MM.1S (cell line): ENCODE results near the gene WDR6.

Experiments used
- EZH2phosphoT487 ChIP-seq: fragments of 300-600 bp; sonication (generic); IDR thresholded peaks from 2 replicates; pipeline ENCODE4 v1.6.1; 2018; ENCODE audit warnings: antibody characterized with exemption, low read length
- TF ChIP-seq, protein P1 (sequence below): fragments of 300-600 bp; sonication (generic); IDR thresholded peaks from 2 replicates; pipeline ENCODE4 v1.5.1; 2016; ENCODE audit warnings: antibody characterized with exemption, low read length, mixed read lengths

DNA sequence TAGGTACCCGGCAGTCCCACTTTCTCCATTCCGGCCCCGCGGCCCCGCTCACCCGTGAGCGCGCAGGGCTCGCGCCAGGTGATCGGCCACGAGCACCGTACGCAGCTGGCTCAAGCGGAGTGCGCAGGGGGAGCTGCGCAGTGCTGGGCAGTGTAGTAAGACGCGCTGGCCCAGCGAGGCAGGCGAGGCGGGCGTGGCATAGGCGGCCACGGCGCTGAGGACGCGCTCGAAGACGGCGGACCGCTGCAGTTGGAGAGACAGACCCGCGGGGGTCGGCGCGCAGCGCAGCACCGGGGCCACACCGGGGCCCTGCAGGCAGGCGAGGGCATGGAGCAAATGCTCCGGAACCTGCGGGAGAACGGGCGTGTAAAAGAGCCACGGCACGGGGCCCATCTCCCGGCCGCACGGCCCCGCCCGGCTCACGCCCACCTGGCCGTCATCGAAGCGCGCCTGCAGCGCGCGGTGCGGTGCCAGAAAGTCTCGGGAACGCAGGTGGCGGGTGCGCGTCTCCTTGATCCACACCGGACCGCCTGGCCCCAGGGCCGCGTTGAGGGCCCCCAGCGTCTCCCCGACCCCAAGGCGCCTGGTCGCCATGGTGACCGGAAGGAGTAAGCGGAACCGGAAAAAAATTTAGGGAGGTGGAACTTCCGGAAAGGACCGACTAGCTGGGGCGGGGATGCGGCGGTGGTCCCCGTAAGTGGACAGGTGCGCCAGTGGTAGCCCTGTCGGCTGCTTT is 10.9 kb downstream of the WDR6 start, which contains the start of gene DALRD3:
- TF ChIP-seq, protein P1, sequence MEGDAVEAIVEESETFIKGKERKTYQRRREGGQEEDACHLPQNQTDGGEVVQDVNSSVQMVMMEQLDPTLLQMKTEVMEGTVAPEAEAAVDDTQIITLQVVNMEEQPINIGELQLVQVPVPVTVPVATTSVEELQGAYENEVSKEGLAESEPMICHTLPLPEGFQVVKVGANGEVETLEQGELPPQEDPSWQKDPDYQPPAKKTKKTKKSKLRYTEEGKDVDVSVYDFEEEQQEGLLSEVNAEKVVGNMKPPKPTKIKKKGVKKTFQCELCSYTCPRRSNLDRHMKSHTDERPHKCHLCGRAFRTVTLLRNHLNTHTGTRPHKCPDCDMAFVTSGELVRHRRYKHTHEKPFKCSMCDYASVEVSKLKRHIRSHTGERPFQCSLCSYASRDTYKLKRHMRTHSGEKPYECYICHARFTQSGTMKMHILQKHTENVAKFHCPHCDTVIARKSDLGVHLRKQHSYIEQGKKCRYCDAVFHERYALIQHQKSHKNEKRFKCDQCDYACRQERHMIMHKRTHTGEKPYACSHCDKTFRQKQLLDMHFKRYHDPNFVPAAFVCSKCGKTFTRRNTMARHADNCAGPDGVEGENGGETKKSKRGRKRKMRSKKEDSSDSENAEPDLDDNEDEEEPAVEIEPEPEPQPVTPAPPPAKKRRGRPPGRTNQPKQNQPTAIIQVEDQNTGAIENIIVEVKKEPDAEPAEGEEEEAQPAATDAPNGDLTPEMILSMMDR, result no peak
- no peak for TF ChIP-seq EZH2phosphoT487
